Ovary (tissue), 10 donors: ENCODE measurements around the gene C9orf50. TPM values are rescaled to one million over a fixed set of nuclear protein-coding genes. Genes with fewer than 3 reads are reported as not detected.

Experiments
- DNase-seq, 5 donors: peaks; one replicate each; pipeline ENCODE4 v3.0.0-alpha.2; 2019 to 2020
- H3K27ac ChIP-seq, 2 donors: fragments of 200-600 bp; one replicate each; pipeline versions ENCODE4 v1.5.1 to v1.8.0; 2019 to 2022
- H3K27me3 ChIP-seq: fragments of 200-600 bp; one replicate; pipeline ENCODE4 v1.8.0; 2022
- H3K36me3 ChIP-seq: fragments of 200-600 bp; sonication (generic); one replicate; pipeline ENCODE4 v1.5.1; 2019
- H3K4me1 ChIP-seq: one replicate; pipeline ENCODE4 v1.8.1; 2013; ENCODE audit warnings: mild to moderate bottlenecking, moderate library complexity; ENCODE audit not compliant: insufficient read depth
- H3K4me3 ChIP-seq: fragments of 200-600 bp; sonication (generic); one replicate; pipeline ENCODE4 v1.5.1; 2017
- H3K9me3 ChIP-seq, 2 donors: fragments of 200-600 bp in 1 of 2; sonication (generic) in 1 of 2; one replicate each; pipeline versions ENCODE4 v1.5.1 to v1.8.1; 2013 to 2019; ENCODE audit warnings: mild to moderate bottlenecking in 1 of 2, moderate library complexity in 1 of 2
- EP300 ChIP-seq: sonication (generic); formaldehyde crosslinking; IDR thresholded peaks from one replicate; pipeline ENCODE4 v1.6.1; 2017; ENCODE audit warnings: antibody characterized with exemption
- POLR2A ChIP-seq: fragments of 450-650 bp; IDR thresholded peaks from one replicate; pipeline ENCODE4 v1.6.1; 2017; ENCODE audit warnings: antibody characterized with exemption, mild to moderate bottlenecking, moderate library complexity
- WGBS, 3 donors: extraction: QIAGEN DNeasy Blood & Tissue Kit in 1 of 3; methylation state at CpG; one replicate each; pipeline versions ENCODE4 v1.1.5 to v1.1.7; 2013 to 2017; 5-methylcytosine and 5-hydroxymethylcytosine counted together
- intact Hi-C, 4 donors: fragments of 100-400 bp; cut with DNase I; formaldehyde crosslinking; loops; one replicate each; pipeline versions ENCODE4 v1.11.0 to v1.15.1; 2022 to 2023
- long read RNA-seq, 3 donors: library from polyadenylated mRNA in 2 of 3; unstranded in 2 of 3; transcript quantifications; one replicate each; pipeline ENCODE4 v2.0.0 and lab custom pipeline, GENCODE V29; 2021 to 2026
- polyA plus RNA-seq, 2 donors: library from polyadenylated mRNA; stranded (reverse); fragments of 200-250 nt in 1 of 2; fragments of 350-450 nt in 1 of 2; fragmentation: Illumina TruSeq in 1 of 2; extraction: RNeasy Lipid Tissue Mini Kit (QIAGEN cat#74804) in 1 of 2; gene quantifications; one replicate each; pipeline ENCODE4 v1.2.3, GENCODE V29; 2013 to 2014
- total RNA-seq, 7 donors: library from RNA; depleted of rRNA in 2 of 7; stranded (reverse); fragments of >200 nt in 2 of 7; fragmentation: NEBNext Ultra II Directional in 3 of 7; extraction: Animal tissue kit (Norgen Biotek cat#: 25700) in 3 of 7; gene quantifications; one replicate each; pipeline versions ENCODE4 v1.1.0 to v1.2.4, GENCODE V29; 2016 to 2023
- TF ChIP-seq, protein P1 (sequence below), 3 donors: fragments of 450-650 bp in 2 of 3; fragments of 200-600 bp in 1 of 3; IDR thresholded peaks; one replicate each; pipeline versions ENCODE4 v1.5.1 to v1.8.0; 2016 to 2022; ENCODE audit warnings: antibody characterized with exemption in 3 of 3, mild to moderate bottlenecking in 1 of 3
- donor health status: DM: no; HTN: no; CAD: no; lungs with moderate emphysema.
- donor health status: DM: no; HTN: no; CAD: no.
- donor health status: Bipolar disorder and iron deficiency.
- donor health status: DM: yes; HTN: yes; CAD: no.
- donor health status: DM: no; HTN: no; CAD: no.
- donor health status: DM: yes; HTN: yes; CAD: no.

The C9orf50 gene, protein sequence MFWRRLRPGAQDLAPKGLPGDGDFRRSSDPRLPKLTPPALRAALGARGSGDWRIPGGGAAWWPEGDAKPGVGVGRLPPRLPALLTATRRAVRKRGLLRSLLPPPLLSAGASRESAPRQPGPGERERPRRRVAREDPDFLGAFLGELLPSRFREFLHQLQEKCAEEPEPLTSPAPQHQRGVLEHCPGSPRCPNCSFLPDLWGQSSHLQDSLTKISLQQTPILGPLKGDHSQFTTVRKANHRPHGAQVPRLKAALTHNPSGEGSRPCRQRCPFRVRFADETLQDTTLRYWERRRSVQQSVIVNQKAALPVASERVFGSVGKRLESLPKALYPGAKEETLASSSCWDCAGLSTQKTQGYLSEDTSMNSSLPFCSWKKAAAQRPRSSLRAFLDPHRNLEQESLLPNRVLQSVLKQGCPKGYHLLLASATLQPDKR
- 1 to 10 TPM in 1 of 7 donors, under 1 TPM in 1, not detected in 5; 0.30 to 1.1 TPM for total RNA-seq
- polyA plus RNA-seq, result under 1 TPM in 1 of 2 donors, not detected in 1; 0.07 TPM
- long read RNA-seq, donor 1, partial matches to known transcripts, result 0 of 1 reads
- long read RNA-seq, donor 1, other reads (novel, unspliced or antisense), result 1 of 1 reads
- long read RNA-seq, donor 2, result 0 reads
- long read RNA-seq, donor 3, result 0 reads

DNA sequence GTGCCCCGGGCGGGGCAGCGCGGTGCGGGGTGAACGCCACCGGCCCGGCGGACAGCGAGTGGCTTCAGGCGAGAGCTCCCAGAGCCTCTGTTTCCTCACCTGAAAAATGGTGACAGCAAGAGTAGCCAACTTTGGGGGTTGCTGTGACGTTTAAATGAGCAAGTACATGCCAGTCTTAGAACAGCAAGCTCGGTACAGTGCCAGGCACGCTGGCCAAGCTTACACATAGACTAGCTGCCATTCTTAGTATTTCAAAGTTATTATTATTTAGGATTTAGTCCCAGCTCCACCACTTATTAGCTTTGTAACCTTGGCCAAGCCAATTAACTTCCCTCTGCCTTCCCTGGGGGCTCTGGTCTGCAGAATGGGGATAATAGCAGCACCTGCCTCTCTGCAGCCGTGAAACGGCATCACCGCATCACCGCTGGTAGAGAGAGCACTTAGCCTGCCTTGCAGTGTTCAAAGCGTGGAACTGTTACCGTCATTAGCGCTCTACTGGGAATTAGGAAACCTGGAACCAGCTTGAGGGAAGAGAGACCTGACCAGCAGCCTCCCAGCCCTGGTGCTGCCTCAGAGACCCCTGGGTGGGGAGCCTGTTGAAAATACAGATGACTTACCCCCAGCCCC, at the start of gene C9orf50:
Gene C9orf50 (minus strand): TSS at position 433 of the 627 bp plus-strand sequence. CDS start 527 bp downstream, outside the sequence.
- Histone ChIP-seq H3K4me3 (peak within 1 kb of the TSS; percentile 36), H3K36me3 (no peaks in the 10 kb centered on the region), H3K27me3 (no peaks in the 10 kb centered on the region), H3K27ac (no peak within 1 kb of the TSS), H3K9me3 (no peaks in the 10 kb centered on the region), H3K4me1 (peaks cover 4% of the 10 kb centered on the region)
- no peak for TF ChIP-seq POLR2A
- no peak for TF ChIP-seq EP300
- TF ChIP-seq, protein P1, sequence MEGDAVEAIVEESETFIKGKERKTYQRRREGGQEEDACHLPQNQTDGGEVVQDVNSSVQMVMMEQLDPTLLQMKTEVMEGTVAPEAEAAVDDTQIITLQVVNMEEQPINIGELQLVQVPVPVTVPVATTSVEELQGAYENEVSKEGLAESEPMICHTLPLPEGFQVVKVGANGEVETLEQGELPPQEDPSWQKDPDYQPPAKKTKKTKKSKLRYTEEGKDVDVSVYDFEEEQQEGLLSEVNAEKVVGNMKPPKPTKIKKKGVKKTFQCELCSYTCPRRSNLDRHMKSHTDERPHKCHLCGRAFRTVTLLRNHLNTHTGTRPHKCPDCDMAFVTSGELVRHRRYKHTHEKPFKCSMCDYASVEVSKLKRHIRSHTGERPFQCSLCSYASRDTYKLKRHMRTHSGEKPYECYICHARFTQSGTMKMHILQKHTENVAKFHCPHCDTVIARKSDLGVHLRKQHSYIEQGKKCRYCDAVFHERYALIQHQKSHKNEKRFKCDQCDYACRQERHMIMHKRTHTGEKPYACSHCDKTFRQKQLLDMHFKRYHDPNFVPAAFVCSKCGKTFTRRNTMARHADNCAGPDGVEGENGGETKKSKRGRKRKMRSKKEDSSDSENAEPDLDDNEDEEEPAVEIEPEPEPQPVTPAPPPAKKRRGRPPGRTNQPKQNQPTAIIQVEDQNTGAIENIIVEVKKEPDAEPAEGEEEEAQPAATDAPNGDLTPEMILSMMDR (IDR thresholded peaks at IDR 0.05), result no peak
- 16 to 24% (median 17%) methylated on average over 17 to 21 of the region's 21 CpGs for WGBS, 3 donors
- intact Hi-C loops, result no loop called here
- DNase-seq, result no peak

- TF ChIP-seq, protein P1 (IDR thresholded peaks at IDR 0.05), result no peak
- no peak for TF ChIP-seq EP300
- no peak for TF ChIP-seq POLR2A
- no peak overlapping the region for H3K4me3 ChIP-seq
- H3K36me3 ChIP-seq, result no peaks in the 10 kb centered on the region
- H3K27ac ChIP-seq, result no peak overlapping the region
- 84 to 89% (median 87%) methylated on average over 13 of the region's 13 CpGs for WGBS, 3 donors
- DNase-seq, result no peak
- no peaks in the 10 kb centered on the region for H3K4me1 ChIP-seq
- no peaks in the 10 kb centered on the region for H3K27me3 ChIP-seq
- intact Hi-C loops, result loop anchor here in 1 of 4 donors (5.0 kb wide), 1 partner anchor 812 kb away; no protein-coding TSS in a partner anchor
- no peaks in the 10 kb centered on the region for H3K9me3 ChIP-seq
These were observed 49.0 kb upstream of the C9orf50 start for GRCh38 chr9:129669946-129670345.

DNA sequence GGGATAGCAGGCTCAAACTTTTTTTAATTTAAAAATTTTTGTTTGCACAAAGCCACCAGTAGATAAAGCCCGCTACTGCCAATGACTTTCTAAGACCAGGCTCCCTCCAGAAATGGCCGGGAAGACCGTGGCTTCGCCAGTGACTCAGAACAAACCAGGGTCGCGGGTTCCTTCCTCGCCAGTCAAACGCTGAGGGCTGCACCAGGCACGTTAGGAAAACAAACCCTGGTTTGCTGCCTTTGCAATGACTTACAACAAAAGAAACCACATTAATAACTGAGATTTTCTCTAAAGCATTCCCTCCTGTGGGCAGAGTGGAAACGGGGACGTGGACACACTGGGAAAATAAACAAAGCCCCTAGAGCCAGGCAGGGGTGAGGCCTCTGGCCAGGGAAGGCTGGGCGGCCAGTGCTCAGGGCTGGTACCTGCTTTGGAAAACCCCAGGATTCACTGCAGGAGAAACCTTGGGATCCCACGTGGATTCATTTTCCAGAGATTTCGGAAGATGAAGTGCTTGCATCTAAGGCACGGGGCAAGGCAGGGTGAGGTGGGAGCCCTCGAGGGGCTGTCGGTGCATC, 48.3 kb upstream of the C9orf50 start:
- TF ChIP-seq EP300, result no peak
- TF ChIP-seq, protein P1 (IDR thresholded peaks at IDR 0.05), result no peak
- TF ChIP-seq POLR2A, result no peak
- H3K4me1 ChIP-seq, result no peaks in the 10 kb centered on the region
- H3K9me3 ChIP-seq, result no peaks in the 10 kb centered on the region
- H3K27ac ChIP-seq, result no peak overlapping the region
- no peaks in the 10 kb centered on the region for H3K36me3 ChIP-seq
- DNase-seq, result no peak
- WGBS, 3 donors, result 60 to 66% (median 64%) methylated on average over 17 of the region's 17 CpGs
- H3K27me3 ChIP-seq, result no peaks in the 10 kb centered on the region
- intact Hi-C loops, result loop anchor here in 1 of 4 donors (5.0 kb wide), 1 partner anchor 813 kb away; no protein-coding TSS in a partner anchor
- no peak overlapping the region for H3K4me3 ChIP-seq

- no peaks in the 10 kb centered on the region for H3K36me3 ChIP-seq
- no peak overlapping the region for H3K4me3 ChIP-seq
- no peaks in the 10 kb centered on the region for H3K4me1 ChIP-seq
- H3K9me3 ChIP-seq, result no peaks in the 10 kb centered on the region
- intact Hi-C loops, result loop anchor here in 1 of 4 donors (5.0 kb wide), 1 partner anchor 814 kb away; no protein-coding TSS in a partner anchor
- no peak overlapping the region for H3K27ac ChIP-seq
- H3K27me3 ChIP-seq, result no peaks in the 10 kb centered on the region
- DNase-seq, result no peak
- TF ChIP-seq, protein P1 (IDR thresholded peaks at IDR 0.05), result no peak
- TF ChIP-seq EP300 (no peak), POLR2A (no peak)
- WGBS, 3 donors, result 86 to 94% (median 88%) methylated on average over 6 to 9 of the region's 9 CpGs
These were observed 46.9 kb upstream of the C9orf50 start for GRCh38 chr9:129667850-129668249.
